GM21528 (cell line): Measurements from ENCODE around the gene NF1.
"Not testable (repeated sequence)": the region's sequence is repeated elsewhere in the genome, so short reads cannot be mapped to it uniquely, and the experiment has no call there.

Experiments
- ATAC-seq: cut with Tn5 transposase; IDR thresholded peaks from one replicate; pipeline ENCODE4 v1.9.1; 2021; ENCODE audit warnings: mild to moderate bottlenecking, moderate library complexity; ENCODE audit not compliant: unreplicated experiment, low FRiP score

The NF1 gene, protein sequence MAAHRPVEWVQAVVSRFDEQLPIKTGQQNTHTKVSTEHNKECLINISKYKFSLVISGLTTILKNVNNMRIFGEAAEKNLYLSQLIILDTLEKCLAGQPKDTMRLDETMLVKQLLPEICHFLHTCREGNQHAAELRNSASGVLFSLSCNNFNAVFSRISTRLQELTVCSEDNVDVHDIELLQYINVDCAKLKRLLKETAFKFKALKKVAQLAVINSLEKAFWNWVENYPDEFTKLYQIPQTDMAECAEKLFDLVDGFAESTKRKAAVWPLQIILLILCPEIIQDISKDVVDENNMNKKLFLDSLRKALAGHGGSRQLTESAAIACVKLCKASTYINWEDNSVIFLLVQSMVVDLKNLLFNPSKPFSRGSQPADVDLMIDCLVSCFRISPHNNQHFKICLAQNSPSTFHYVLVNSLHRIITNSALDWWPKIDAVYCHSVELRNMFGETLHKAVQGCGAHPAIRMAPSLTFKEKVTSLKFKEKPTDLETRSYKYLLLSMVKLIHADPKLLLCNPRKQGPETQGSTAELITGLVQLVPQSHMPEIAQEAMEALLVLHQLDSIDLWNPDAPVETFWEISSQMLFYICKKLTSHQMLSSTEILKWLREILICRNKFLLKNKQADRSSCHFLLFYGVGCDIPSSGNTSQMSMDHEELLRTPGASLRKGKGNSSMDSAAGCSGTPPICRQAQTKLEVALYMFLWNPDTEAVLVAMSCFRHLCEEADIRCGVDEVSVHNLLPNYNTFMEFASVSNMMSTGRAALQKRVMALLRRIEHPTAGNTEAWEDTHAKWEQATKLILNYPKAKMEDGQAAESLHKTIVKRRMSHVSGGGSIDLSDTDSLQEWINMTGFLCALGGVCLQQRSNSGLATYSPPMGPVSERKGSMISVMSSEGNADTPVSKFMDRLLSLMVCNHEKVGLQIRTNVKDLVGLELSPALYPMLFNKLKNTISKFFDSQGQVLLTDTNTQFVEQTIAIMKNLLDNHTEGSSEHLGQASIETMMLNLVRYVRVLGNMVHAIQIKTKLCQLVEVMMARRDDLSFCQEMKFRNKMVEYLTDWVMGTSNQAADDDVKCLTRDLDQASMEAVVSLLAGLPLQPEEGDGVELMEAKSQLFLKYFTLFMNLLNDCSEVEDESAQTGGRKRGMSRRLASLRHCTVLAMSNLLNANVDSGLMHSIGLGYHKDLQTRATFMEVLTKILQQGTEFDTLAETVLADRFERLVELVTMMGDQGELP (N-terminal part only)

DNA sequence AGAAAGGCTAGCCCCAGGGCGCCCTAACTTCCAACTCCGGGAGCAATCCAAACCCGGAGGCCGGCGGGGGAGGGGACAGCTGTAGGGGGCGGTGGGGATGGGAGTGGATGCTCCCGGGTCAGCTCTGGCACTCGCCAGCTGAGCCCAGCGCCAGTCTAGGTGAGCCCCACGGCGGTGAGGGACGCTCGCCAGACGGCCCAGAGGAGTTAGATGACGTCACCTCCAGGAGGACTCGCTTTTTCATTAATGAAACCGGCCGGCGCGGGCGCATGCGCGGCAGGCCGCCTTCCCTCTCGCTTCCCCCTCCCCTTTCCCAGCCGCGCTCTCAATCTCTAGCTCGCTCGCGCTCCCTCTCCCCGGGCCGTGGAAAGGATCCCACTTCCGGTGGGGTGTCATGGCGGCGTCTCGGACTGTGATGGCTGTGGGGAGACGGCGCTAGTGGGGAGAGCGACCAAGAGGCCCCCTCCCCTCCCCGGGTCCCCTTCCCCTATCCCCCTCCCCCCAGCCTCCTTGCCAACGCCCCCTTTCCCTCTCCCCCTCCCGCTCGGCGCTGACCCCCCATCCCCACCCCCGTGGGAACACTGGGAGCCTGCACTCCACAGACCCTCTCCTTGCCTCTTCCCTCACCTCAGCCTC lies at the start of gene NF1:
TSS of gene NF1 (plus strand) at position 378 of the 636 bp plus-strand sequence. CDS start 333 bp downstream, outside the sequence.
- ATAC-seq = peak; percentile 67

DNA sequence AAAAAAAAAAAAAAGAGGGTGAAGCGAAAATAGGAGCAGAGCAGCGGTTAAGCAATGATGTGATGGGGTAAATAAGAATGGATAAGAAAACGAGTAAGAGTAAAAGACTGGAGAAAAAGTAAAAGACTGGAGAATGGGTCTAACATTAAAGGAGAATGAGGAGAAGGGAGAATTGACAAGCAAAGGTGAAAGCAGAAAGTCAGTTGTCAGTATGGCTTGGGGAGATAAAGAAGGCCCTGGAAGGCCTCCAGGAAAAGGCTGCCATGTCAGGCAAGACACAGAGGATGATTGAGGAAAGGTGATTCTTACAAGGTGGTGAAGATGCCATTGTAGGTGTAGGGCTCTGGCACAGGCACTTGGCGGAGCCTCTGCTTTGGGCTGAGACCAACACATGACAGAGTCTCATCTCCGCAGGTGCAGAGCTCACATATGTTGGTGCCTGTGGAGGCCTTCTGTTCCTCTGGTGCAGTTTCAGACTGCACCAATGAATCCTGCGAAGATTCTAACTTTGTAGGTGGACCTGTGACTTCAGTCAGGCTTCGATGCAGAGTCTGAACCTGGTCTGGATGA lies 47.8 kb upstream of the NF1 start:
- not testable (repeated sequence) for ATAC-seq

DNA sequence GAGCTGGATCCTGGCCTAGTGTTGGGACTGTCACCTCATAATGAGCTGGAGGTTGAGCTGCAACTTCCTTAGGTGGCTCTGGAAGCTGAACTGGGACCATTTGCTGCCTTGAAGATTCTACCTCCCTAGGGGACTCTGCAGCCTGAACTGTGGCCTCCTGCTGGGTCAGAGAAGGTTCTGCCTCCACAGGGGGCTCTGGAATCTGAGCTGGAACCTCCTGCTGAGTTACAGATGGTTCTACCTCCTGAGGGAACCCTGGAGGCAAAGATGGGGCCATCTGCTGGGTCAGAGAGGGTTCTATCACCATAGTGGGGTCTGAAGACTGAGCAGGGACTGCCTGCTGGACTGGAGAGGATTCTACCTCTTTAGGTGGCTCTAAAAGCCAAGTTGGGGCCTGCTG lies 46.6 kb upstream of the NF1 start:
- no peak for ATAC-seq

DNA sequence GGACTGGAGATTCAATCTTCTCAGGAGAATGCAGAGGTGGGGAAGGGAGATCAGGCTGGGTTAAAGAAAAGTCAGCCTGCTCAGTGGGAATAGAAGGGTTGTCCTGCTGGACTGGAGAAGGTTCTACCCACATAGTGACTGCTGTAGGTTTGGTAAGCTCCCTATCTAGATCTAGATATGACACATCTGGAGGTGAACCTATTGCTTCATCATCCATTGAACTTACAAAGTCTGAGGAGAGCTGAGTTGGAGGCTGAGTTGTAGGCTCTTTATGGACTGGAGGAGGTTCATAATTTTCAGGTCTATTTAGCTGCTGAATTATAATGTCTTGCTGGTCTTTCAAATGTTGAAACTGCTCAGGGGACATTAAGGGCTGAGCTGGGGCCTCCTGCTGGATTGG lies 46.0 kb upstream of the NF1 start:
- no peak for ATAC-seq

DNA sequence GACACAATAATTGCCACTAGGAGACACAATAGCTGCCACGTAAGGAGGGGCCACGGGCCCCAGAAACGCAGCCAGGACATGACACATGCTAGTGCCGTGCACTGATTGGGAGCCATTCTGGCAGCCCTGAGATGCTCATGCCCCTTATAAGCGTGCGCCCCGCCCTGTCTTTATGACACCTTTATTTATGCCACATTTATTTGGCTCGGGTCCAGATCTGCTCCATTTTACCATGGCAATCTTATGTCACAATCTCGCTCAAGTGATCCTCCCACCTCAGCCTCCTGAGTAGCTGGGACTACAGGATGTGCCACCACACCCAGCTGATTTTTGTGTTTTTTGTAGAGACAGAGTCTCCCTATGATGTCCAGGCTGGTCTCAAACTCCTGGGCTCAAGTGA lies 43.8 kb upstream of the NF1 start:
- no peak for ATAC-seq

DNA sequence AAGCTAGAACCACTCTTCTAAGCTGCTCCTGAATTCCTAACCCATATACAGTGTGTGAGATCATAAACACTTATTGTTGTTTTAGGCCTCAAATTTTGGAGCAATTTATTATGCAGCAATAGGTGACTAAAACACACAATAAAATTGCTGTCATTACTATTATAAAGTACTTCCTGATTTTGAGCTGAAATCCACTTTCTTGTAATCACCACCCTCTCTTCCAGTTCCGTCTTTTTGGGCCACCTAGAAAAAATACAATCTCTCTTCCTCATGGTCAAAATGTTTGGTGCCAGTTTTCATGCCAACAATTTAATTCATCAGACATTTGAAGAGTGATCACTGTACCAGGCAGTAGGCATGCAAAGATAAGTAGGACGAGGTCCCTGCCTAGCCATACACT lies 43.3 kb upstream of the NF1 start:
- no peak for ATAC-seq

DNA sequence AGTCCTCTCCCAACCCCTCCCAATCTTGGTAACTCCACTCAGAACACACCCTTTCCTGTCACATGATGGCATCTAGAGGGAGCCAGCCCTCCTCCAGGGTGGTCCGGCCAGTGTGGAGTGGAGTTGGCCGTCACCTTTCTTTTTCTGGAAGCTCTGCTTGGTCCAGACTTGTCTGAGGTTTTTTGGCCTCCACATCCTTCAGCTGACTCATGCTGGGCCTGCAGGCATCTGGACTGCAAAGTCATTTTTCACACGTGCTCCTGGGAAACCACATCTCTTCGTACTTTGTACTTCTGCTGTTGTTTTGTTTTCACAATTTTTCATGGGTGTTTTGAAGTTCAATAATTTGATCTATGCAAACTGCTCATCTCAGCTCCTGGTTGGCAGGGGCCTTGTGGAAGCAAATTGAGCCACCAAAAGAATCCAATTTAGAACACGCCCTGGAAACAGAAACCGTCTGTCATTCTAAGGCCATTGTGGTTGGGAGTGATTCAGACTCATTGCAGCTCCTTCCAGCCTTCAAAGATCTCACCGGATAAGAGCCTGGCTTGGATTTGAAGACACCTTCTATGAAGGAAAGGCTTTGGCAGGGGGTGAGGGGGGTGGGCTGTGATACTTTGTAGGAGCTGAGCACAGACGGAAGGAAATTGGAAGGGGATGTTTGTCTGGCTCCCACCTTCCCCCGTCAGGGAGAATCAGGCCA lies 42.4 kb upstream of the NF1 start:
- ATAC-seq = no peak

DNA sequence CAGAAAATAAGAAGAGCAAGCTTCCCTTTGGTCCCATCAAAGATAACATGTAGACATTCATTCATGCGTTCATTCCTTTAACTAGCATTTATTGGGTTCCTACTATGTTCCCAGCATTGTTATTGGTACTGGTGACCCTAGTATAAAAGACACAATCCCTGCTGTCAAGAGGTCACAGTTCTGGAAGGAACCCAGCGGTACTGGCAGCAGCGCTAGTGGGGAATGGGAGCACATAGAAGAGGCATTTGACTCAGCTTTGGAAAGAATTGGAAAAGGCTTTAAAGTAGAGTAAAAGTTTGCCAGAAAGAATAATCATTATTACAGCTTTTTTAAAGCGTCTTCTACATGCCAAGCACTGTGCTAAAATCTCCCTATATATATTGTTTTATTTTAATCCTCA lies 41.7 kb upstream of the NF1 start:
- no peak for ATAC-seq

DNA sequence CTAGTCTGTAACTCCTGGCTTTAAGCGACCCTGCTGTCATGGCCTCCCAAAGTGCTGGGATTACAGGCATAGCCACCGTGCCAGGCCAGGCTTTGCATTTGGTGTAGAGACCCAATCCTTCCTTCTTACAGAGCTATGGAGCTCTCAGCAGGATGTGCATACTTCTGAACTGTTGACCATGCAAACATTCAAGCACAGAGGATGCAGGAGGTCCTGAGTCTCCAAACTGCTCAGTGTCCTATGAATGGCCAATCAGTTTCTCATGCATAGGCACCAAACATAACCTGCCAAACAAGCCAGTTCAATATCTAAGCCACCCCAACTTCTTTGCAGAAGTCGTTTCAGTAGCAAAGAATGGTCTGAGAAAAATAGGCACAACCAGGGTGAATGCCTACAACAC lies 40.0 kb upstream of the NF1 start:
- no peak for ATAC-seq

DNA sequence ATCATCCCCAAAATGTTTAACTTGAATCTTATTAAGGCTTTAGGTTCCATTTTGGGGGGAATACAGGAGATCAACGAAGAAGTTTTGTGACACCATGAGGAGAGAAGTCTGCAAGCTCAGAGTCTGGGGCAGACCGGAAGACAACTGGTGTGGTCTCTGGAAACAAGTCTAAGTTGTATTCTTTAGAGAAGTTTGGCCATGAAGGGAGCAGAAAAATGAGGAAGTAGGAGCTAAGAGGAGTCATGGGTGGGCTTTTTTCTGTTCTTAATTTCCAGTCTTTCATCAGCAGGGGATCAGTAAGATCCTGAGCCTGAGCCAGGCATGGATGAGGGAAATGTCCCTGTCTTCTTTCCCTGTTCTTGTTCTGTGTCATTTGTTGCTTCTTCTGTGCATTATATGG lies 35.8 kb upstream of the NF1 start:
- no peak for ATAC-seq

DNA sequence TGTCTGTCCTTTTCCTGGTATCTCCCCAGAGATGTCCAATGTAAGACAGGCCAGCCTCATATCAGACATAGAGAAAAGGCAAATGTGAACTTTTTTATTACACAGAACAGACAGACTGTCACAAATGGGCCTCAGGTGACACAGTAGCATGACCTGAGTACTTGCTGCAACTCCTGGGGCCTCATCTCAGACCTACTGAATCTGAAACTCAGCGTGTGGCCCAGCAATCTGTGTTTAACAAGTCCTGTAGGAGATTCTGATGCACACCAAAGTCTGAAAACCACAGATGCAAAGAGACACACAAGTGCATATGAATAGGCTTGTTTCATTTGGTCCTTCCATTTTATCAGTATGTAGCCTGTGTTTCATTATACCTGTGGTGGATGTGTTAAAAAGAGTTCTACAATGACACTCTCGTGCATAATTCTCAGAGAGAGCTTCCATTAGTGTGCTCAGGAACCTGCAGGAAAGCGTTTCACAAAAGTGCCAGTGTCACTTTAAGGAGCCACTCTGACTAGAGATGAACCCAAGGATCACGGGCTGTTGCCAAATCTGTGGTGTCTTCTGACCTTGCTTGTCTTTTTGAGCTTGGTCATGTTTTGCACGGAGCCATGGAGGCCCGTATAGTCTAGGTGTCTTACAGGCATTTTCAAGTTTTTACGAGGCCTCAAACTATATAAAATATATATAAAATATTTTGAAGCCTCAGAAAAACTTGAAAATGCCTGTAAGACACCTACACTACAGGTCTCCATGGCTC lies 33.8 kb upstream of the NF1 start:
- ATAC-seq = no peak

DNA sequence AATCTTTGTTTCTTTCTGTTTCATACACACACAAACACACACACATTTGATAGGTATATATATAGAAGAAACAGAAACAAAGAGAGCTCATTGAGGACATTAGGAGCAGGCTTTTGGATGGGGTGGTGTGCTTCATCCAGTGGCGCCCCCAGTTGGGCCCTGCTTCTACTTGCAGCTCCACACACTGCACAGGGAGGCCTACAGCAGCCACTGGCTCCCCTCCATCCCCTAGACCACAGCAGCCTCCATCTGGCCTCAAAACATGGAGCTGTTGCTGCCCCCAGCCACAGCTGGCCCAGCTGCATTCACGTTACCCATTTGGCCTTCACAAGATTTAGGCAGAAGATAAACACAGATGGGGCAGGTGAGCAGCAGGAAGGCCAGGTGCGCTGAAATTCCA lies 33.1 kb upstream of the NF1 start:
- ATAC-seq = no peak

DNA sequence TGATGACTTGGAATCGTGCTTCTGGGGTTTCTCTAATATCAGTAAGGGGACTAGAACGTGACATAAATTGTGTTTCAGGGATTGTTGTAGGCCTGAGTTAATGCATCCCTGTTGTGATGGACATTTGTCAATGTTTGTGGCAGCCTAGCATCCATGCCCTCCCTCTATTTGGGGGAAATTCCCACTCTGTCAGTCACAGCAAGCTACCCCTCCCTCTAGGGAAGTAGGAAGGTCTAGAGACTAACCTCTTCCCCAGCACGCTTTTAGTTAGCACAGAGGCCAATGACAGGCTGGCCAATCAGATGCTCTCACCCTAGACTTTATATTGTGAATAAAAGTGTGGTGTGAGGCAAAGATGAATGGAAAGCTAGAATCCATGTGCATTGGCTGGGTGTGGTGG lies 32.4 kb upstream of the NF1 start:
- ATAC-seq = no peak

DNA sequence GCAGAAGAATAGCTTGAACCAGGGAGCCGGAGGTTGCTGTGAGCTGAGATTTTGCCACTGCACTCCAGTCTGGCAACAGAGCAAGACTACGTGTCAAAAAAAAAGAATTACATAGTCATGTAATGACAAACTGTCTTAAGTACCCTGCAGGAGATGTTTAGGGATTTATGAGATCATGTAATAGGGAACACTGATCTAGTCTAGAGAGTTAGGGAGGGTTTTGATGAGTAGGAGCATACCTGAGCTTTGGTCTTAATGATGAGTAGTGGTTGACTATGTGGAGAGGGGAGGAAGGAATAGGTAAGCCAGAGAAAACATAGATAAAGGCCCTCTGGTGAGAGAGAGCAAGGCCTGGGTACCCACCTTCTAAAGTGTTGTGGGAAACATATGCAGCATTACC lies 30.1 kb upstream of the NF1 start:
- no peak for ATAC-seq

DNA sequence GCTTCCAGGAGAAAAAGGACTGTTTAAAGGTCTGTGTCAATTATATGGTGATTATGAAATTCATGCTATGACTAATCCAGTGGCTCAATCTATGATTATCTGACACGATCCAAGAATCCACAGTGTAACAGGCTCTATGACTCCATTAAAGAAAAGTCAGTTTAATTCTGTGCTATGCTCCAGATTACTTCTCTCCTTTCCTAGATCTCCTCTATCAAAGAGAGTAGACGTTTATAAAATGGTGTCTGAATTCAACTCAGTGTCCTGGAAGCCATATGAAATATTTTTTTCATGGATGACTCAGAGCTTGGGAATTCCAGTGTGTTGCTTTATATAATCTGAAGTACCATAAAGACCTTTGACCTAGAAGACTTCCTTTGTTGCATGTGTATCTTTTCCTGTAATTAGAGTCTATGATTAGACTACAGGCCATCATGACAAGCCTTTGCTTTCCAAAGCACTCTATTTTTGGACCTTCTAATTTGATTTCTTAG lies 27.0 kb upstream of the NF1 start:
- no peak for ATAC-seq

DNA sequence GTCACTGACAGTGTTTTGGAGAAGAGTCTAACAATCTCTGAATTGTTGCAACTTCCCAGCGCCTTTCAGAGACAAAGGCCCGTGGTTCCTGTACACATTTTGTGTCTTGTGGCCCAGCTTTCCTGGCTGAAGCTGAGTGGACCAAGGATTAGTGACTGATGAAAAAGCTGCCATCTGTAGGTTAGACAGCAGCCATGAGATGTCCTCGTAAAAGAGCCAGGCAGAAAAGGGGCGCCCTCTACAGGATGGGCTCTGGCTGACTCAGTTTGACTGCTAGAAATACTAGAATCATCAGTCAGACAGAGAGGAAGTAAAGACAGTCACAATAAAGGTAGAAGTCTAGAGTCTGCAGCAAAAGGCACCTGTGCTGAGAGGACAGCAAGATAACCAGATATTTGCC lies 26.5 kb upstream of the NF1 start:
- no peak for ATAC-seq

DNA sequence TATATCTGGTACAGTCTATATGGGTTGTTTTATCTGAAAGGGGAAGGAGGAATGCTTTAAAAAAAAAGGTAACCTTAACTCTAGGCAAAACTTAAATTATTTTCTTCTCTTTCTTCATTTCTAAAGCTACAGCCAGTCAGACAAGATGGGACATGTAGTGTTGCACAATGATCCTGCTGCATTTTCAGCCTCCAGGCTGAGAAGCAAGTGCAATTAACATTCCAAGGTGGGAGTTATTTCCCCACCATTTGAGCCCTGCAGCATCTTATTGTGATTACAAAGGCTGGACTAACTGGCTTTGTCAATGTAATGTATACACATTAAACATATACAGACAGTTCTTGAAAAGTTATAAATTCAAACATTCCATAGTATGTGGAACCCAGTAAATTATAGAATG lies 22.6 kb upstream of the NF1 start:
- no peak for ATAC-seq

DNA sequence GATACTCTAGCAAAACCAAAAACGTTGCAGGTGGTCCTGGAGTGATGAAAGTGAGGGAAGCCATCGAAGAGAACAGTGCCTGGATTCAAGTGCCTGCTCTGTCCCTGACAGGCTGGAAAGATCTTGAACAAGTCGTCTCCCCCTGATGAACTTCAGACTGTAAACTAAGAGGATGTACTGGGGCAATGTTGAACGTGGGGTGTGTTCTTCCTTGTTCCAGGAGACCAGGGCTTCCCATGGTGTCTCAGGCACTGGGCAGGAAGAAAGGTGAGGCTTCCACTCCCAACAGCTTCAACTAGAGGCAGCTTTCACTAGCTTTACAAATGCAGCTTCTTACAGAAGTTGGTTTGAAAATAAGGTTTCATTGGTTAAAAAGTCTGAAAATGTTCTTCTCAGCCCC lies 21.4 kb upstream of the NF1 start:
- no peak for ATAC-seq
